ENCODE data around the gene KRTAP4-8.

DNA sequence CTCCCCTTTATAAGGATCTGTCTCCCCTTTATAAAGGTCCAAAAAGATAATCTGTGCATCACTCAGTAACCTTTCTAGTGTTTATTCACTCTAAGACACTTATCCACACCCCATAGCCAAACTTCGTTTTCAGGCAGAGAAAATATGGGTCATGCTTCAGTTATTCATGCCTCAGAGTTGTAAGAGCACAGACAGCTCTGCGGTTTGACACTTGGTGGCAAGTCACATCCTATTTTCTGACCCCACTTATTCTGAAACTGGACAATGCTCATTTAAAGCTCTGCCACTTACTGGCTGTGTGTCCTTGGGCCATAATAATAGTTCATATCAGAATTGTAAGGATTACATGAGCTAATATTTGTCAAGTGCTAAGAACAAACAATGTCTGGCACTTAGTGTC, 48.8 kb downstream of the KRTAP4-8 start:
- TF ChIP-seq POLR2A (IDR thresholded peaks at IDR 0.05; ENCODE audit: low read length), result no peak
- TF ChIP-seq GATA1 (IDR thresholded peaks at IDR 0.05; ENCODE audit: low read depth, low read length), result no peak

Measured in erythroblast (primary cell).